Gastroesophageal sphincter (tissue), 3 donors: ENCODE measurements around the gene CACNA1A.

Source experiments
- CTCF ChIP-seq, 4 experiments: fragments of 200-600 bp in 2 of 4; fragments of 450-650 bp in 2 of 4; sonication (generic) in 1 of 4; IDR thresholded peaks; one replicate each; pipeline ENCODE4 v1.5.1; 2017 to 2019; ENCODE audit warnings: antibody characterized with exemption in 4 of 4, mild to moderate bottlenecking in 2 of 4, moderate library complexity in 2 of 4
- EP300 ChIP-seq: sonication (generic); formaldehyde crosslinking; IDR thresholded peaks from one replicate; pipeline ENCODE4 v1.6.1; 2017; ENCODE audit warnings: antibody characterized with exemption, mild to moderate bottlenecking
- POLR2AphosphoS5 ChIP-seq: sonication (generic); formaldehyde crosslinking; IDR thresholded peaks from one replicate; pipeline ENCODE4 v1.6.1; 2017; ENCODE audit warnings: antibody characterized with exemption

- TF ChIP-seq CTCF (IDR thresholded peaks at IDR 0.05) (no peak), POLR2AphosphoS5 (no peak), EP300 (no peak)
Observed at GRCh38 chr19:13314761-13315160, 191.5 kb downstream of the CACNA1A start.
